ENCODE results near the gene HTR1D.

HTR1D gene

DNA sequence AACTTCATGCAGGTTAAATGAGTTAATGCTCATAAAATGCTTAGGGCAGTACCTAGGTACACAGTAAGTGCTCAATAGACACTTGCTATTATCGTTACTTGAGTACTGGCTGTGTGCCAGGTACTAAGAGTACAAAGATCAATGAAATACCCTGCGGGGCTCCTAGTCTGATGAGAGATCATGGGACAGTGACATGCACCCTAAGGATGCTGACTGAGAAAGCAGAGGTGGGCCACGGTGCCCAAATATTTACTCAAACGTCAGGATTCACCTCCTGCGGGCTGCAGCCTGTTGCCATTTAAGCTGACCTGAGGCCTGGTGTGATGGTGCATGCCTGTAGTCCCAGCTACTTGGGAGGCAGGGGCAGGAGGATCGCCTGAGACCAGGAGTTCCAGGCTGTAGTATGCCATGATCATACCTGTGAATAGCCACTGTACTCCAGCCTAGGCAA, 28.8 kb downstream of the HTR1D start:
- no peak for TF ChIP-seq CTCF (conservative IDR thresholded peaks at IDR 0.05; ENCODE audit: control insufficient read depth, insufficient read depth, low read depth, low read length)
- H3K4me3 ChIP-seq (ENCODE audit: control insufficient read depth, low read depth, low read length) = no peak overlapping the region
- no peak for DNase-seq (ENCODE audit: low read depth)

DNA sequence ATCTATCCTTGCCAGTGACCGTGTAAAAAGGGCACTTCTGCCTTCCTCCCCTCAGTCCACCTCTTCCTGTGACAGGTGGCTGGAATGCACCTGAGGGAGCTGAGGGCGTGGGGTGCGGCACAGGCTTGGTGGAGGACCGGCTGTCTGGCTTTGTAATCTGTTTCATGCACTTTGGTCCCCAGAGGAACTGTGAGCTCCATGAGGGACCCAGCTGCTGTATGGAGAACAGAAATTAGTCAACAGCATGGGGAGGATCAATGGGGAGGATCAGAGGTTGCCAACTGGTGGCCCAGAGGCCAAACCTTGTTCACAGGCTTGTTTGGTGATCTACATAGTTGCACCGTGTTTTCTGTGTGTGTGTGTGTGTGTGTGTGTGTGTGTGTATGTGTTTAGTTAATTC, 29.7 kb downstream of the HTR1D start:
- DNase-seq (ENCODE audit: low read depth) = no peak
- H3K4me3 ChIP-seq (ENCODE audit: control insufficient read depth, low read depth, low read length) = no peak overlapping the region
- no peak for TF ChIP-seq CTCF (conservative IDR thresholded peaks at IDR 0.05; ENCODE audit: control insufficient read depth, insufficient read depth, low read depth, low read length)

GRCh38 chr1:23185381-23185780, 31.9 kb downstream of the HTR1D start:
- no peak overlapping the region for H3K4me3 ChIP-seq (ENCODE audit: control insufficient read depth, low read depth, low read length)
- TF ChIP-seq CTCF (conservative IDR thresholded peaks at IDR 0.05; ENCODE audit: control insufficient read depth, insufficient read depth, low read depth, low read length) = no peak
- DNase-seq (ENCODE audit: low read depth) = no peak

DNA sequence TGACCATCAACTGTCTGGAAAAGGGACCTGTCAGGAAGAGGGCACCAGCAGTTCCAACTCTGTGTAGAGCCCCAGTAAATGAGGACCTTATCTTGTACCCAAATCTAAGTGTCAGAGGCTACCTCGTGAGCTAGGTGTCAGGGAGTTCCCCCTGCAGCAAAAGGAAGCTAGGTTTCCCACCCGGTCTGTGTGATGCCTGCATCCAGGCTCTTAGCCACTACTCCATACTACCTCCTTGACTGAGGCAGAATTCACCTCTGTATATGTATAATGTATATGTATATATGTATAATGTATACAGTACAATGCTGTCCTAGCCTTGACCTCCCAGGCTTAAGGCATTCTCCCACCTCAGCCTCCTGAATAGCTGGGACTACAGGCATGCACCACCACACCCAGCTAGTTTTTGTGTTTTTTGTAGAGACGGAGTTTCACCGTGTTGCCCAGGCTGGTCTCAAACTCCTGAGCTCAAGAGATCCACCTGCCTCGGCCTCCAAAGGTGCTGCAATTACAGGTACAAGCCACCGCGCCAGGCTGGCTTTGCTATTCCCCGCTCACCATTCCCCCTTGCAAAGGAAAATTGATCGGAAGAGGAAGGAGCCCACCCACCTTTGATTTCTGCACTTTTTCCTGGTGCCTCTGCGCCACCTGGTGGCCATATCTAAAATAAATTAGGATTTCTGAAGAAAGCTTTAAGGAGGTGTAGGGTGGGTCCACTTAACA, 32.9 kb downstream of the HTR1D start:
- peak; percentile 59 for TF ChIP-seq CTCF (conservative IDR thresholded peaks at IDR 0.05; ENCODE audit: control insufficient read depth, insufficient read depth, low read depth, low read length)
- H3K4me3 ChIP-seq (ENCODE audit: control insufficient read depth, low read depth, low read length) = peak overlapping the region; percentile 10
- DNase-seq (ENCODE audit: low read depth) = peak; percentile 45

DNA sequence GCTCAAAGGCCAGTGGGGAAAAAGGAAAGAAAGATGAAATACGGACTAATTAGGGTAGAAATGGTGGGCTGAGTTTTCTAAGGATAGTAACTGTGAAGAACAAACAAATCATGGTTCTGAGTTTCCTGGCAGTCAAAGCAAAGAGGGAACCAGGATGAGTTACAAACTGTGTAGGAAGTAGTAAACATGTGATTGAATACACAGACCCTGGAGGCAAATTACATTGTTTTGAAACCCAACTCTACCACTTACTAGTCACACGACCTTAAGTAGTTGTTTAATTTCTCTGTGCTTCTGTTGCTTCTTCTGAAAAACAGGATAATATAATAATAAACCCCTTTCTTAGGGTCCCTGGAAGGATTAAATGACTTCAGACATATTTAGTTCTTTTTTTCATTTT, 37.4 kb downstream of the HTR1D start:
- H3K4me3 ChIP-seq (ENCODE audit: control insufficient read depth, low read depth, low read length) = no peak overlapping the region
- no peak for DNase-seq (ENCODE audit: low read depth)
- TF ChIP-seq CTCF (conservative IDR thresholded peaks at IDR 0.05; ENCODE audit: control insufficient read depth, insufficient read depth, low read depth, low read length) = no peak

DNA sequence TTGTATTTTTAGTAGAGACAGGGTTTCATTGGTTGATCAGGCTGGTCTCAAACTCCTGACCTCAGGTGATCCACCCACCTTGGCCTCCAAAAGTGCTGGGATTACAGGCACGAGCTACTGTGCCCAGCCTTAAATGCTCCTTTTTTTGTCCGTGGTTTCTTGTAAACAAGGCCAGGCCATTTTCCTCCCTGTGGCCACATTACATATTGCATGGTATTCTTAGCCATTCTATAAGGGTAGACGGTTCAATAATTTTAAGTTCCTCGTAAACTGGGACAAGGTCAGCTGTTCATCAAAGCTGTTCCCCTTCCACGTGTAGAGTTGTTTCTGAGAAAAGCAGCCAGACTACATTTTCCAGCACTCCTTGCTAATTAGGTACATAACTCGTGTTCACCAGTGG, 38.4 kb downstream of the HTR1D start:
- DNase-seq (ENCODE audit: low read depth) = peak; percentile 42
- no peak overlapping the region for H3K4me3 ChIP-seq (ENCODE audit: control insufficient read depth, low read depth, low read length)
- TF ChIP-seq CTCF (conservative IDR thresholded peaks at IDR 0.05; ENCODE audit: control insufficient read depth, insufficient read depth, low read depth, low read length) = peak; percentile 41

Measured in fibroblast of mammary gland (primary cell).